Measurements from ENCODE around the gene FFAR1. TPM values are rescaled to one million over a fixed set of nuclear protein-coding genes. Genes with fewer than 3 reads are reported as not detected.

Gene FFAR1
- polyA plus RNA-seq, 3 donors from 2014 or later = not detected

- no peak for DNase-seq
- H3K36me3 Mint-ChIP-seq = peaks cover 0 to 3% (median 0%) of the 10 kb centered on the region in 3 donors
- no peak overlapping the region for H3K27ac Mint-ChIP-seq
- H3K27me3 Mint-ChIP-seq (ENCODE audit: low read depth in 3 of 3) = peaks cover 2 to 10% (median 8%) of the 10 kb centered on the region in 3 donors
- peaks cover 0 to 7% of the 10 kb centered on the region in 2 donors for H3K4me1 Mint-ChIP-seq
- H3K4me3 Mint-ChIP-seq = no peak overlapping the region
- H3K9me3 Mint-ChIP-seq = no peaks in the 10 kb centered on the region
Measured at GRCh38 chr19:35321291-35321690, 26.4 kb upstream of the FFAR1 start.

- DNase-seq = no peak
- Mint-ChIP-seq H3K4me1 (peaks cover 0 to 7% of the 10 kb centered on the region in 2 donors), H3K27ac (no peak overlapping the region)
Measured at GRCh38 chr19:35322014-35322413, 25.7 kb upstream of the FFAR1 start.

GRCh38 chr19:35327642-35328041 lies 20.1 kb upstream of the FFAR1 start:
- peaks cover 11 to 13% (median 12%) of the 10 kb centered on the region in 3 donors for H3K27me3 Mint-ChIP-seq (ENCODE audit: low read depth in 3 of 3)
- H3K36me3 Mint-ChIP-seq = no peaks in the 10 kb centered on the region
- no peak overlapping the region for H3K4me3 Mint-ChIP-seq
- no peak for DNase-seq
- H3K9me3 Mint-ChIP-seq = no peaks in the 10 kb centered on the region
- no peak overlapping the region for H3K27ac Mint-ChIP-seq
- H3K4me1 Mint-ChIP-seq = no peaks in the 10 kb centered on the region

More at GRCh38 chr19:35322014-35322413, 25.7 kb upstream of the FFAR1 start:
- Mint-ChIP-seq H3K4me3 (no peak overlapping the region), H3K36me3 (peaks cover 0 to 3% (median 0%) of the 10 kb centered on the region in 3 donors), H3K9me3 (no peaks in the 10 kb centered on the region), H3K27me3 (ENCODE audit: low read depth in 3 of 3) (peaks cover 2 to 12% (median 8%) of the 10 kb centered on the region in 3 donors)

- Mint-ChIP-seq H3K36me3 (no peaks in the 10 kb centered on the region), H3K27ac (no peak within 1 kb of the TSS), H3K27me3 (ENCODE audit: low read depth in 3 of 3) (peaks cover 10 to 15% (median 14%) of the 10 kb centered on the region in 3 donors), H3K9me3 (no peaks in the 10 kb centered on the region), H3K4me1 (no peaks in the 10 kb centered on the region), H3K4me3 (no peak within 1 kb of the TSS)
- no peak for DNase-seq
Measured at GRCh38 chr19:35328851-35329285, 18.8 kb upstream of the FFAR1 start, which contains the start of gene CD22. CD22 (plus strand) TSS chr19:35329187; CDS start chr19:35332041, 2,854 bp downstream.

- Mint-ChIP-seq H3K27me3 (ENCODE audit: low read depth in 3 of 3) (peaks cover 10 to 14% (median 13%) of the 10 kb centered on the region in 3 donors), H3K27ac (no peak overlapping the region), H3K4me1 (no peaks in the 10 kb centered on the region), H3K4me3 (no peak overlapping the region), H3K9me3 (no peaks in the 10 kb centered on the region), H3K36me3 (no peaks in the 10 kb centered on the region)
- no peak for DNase-seq
Measured at GRCh38 chr19:35329323-35329722, 18.4 kb upstream of the FFAR1 start.

GRCh38 chr19:35330475-35330874 lies 17.2 kb upstream of the FFAR1 start:
- no peak for DNase-seq
- H3K4me3 Mint-ChIP-seq = no peak overlapping the region
- no peak overlapping the region for H3K27ac Mint-ChIP-seq
- no peaks in the 10 kb centered on the region for H3K9me3 Mint-ChIP-seq
- no peaks in the 10 kb centered on the region for H3K4me1 Mint-ChIP-seq
- H3K27me3 Mint-ChIP-seq (ENCODE audit: low read depth in 3 of 3) = peaks cover 12 to 14% (median 13%) of the 10 kb centered on the region in 3 donors
- H3K36me3 Mint-ChIP-seq = no peaks in the 10 kb centered on the region

- Mint-ChIP-seq H3K36me3 (no peaks in the 10 kb centered on the region), H3K27me3 (ENCODE audit: low read depth in 3 of 3) (peaks cover 10 to 14% (median 13%) of the 10 kb centered on the region in 3 donors), H3K4me3 (no peak overlapping the region), H3K9me3 (no peaks in the 10 kb centered on the region), H3K27ac (no peak overlapping the region), H3K4me1 (no peaks in the 10 kb centered on the region)
- DNase-seq = no peak
Measured at GRCh38 chr19:35331551-35332214, 16.0 kb upstream of the FFAR1 start.

GRCh38 chr19:35332817-35333216 lies 14.9 kb upstream of the FFAR1 start:
- no peaks in the 10 kb centered on the region for H3K36me3 Mint-ChIP-seq
- no peak for DNase-seq
- no peak overlapping the region for H3K4me3 Mint-ChIP-seq
- no peaks in the 10 kb centered on the region for H3K9me3 Mint-ChIP-seq
- H3K27me3 Mint-ChIP-seq (ENCODE audit: low read depth in 3 of 3) = peaks cover 8 to 14% (median 10%) of the 10 kb centered on the region in 3 donors
- H3K27ac Mint-ChIP-seq = no peak overlapping the region
- H3K4me1 Mint-ChIP-seq = no peaks in the 10 kb centered on the region

- Mint-ChIP-seq H3K27ac (no peak overlapping the region), H3K36me3 (no peaks in the 10 kb centered on the region), H3K9me3 (no peaks in the 10 kb centered on the region), H3K27me3 (ENCODE audit: low read depth in 3 of 3) (peaks cover 7 to 14% (median 8%) of the 10 kb centered on the region in 3 donors), H3K4me3 (no peak overlapping the region), H3K4me1 (no peaks in the 10 kb centered on the region)
- no peak for DNase-seq
Measured at GRCh38 chr19:35334144-35334753, 13.5 kb upstream of the FFAR1 start.

- H3K27ac Mint-ChIP-seq = no peak overlapping the region
Measured at GRCh38 chr19:35336166-35336955, 11.3 kb upstream of the FFAR1 start.

GRCh38 chr19:35337097-35337983 lies 10.4 kb upstream of the FFAR1 start:
- Mint-ChIP-seq H3K27ac (no peak overlapping the region), H3K9me3 (no peaks in the 10 kb centered on the region), H3K36me3 (no peaks in the 10 kb centered on the region), H3K27me3 (ENCODE audit: low read depth in 3 of 3) (peaks cover 5 to 7% (median 6%) of the 10 kb centered on the region in 3 donors), H3K4me3 (no peak overlapping the region), H3K4me1 (no peaks in the 10 kb centered on the region)
- no peak for DNase-seq

More at GRCh38 chr19:35336166-35336955, 11.3 kb upstream of the FFAR1 start:
- H3K4me3 Mint-ChIP-seq = no peak overlapping the region
- DNase-seq = no peak
- H3K27me3 Mint-ChIP-seq (ENCODE audit: low read depth in 3 of 3) = peaks cover 5 to 6% (median 6%) of the 10 kb centered on the region in 3 donors
- H3K9me3 Mint-ChIP-seq = no peaks in the 10 kb centered on the region
- no peaks in the 10 kb centered on the region for H3K4me1 Mint-ChIP-seq
- H3K36me3 Mint-ChIP-seq = no peaks in the 10 kb centered on the region

GRCh38 chr19:35337984-35338296 lies 9.8 kb upstream of the FFAR1 start:
- peaks cover 5 to 6% (median 6%) of the 10 kb centered on the region in 3 donors for H3K27me3 Mint-ChIP-seq (ENCODE audit: low read depth in 3 of 3)

GRCh38 chr19:35340431-35340830 lies 7.3 kb upstream of the FFAR1 start:
- no peaks in the 10 kb centered on the region for H3K4me1 Mint-ChIP-seq
- H3K27me3 Mint-ChIP-seq (ENCODE audit: low read depth in 3 of 3) = peaks cover 3 to 4% (median 3%) of the 10 kb centered on the region in 3 donors
- peaks cover 0 to 1% (median 0%) of the 10 kb centered on the region in 6 donors for H3K9me3 Mint-ChIP-seq
- no peak overlapping the region for H3K4me3 Mint-ChIP-seq
- no peak for DNase-seq
- H3K27ac Mint-ChIP-seq = no peak overlapping the region
- no peaks in the 10 kb centered on the region for H3K36me3 Mint-ChIP-seq

More at GRCh38 chr19:35337984-35338296, 9.8 kb upstream of the FFAR1 start:
- H3K27ac Mint-ChIP-seq = no peak overlapping the region
- DNase-seq = no peak
- no peak overlapping the region for H3K4me3 Mint-ChIP-seq
- no peaks in the 10 kb centered on the region for H3K36me3 Mint-ChIP-seq
- H3K4me1 Mint-ChIP-seq = no peaks in the 10 kb centered on the region
- no peaks in the 10 kb centered on the region for H3K9me3 Mint-ChIP-seq
